HL-60 (cell line): ENCODE data around the gene OSR1.

Experiments
- GABPA ChIP-seq: IDR thresholded peaks from 2 replicates; pipeline ENCODE4 v1.6.1; 2012; ENCODE audit warnings: low read depth
- POLR2AphosphoS5 ChIP-seq: IDR thresholded peaks from 2 replicates; pipeline ENCODE4 v1.6.1; 2012; ENCODE audit warnings: low read depth
- TF ChIP-seq, protein P1 (sequence below): IDR thresholded peaks from one replicate; pipeline ENCODE4 v1.5.1; 2011; ENCODE audit warnings: low read length, control low read depth, inconsistent platforms; ENCODE audit not compliant: insufficient read depth
- TF ChIP-seq, protein P2 (sequence below): IDR thresholded peaks from 2 replicates; pipeline ENCODE4 v1.6.1; 2012; ENCODE audit warnings: low read depth; ENCODE audit not compliant: insufficient replicate concordance

DNA sequence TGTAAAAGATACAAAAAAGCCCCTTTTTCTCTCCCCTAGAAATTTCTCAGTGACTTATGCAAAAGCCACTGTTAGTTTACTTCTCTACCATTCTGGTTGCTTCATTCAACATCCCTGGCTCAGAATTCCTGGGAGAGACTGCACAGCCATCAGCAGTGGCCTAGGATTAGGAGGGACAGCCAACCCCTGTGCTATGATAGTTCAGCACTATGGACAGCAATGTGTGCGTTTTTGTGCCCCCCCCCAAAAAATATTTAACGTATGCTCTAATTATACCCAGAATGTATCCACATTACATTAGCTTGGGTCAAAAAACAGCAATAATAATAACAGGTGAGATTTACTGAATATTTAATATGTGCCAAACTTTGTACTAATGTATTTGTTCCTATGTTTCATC lies 29.0 kb downstream of the OSR1 start:
- TF ChIP-seq, protein P1, sequence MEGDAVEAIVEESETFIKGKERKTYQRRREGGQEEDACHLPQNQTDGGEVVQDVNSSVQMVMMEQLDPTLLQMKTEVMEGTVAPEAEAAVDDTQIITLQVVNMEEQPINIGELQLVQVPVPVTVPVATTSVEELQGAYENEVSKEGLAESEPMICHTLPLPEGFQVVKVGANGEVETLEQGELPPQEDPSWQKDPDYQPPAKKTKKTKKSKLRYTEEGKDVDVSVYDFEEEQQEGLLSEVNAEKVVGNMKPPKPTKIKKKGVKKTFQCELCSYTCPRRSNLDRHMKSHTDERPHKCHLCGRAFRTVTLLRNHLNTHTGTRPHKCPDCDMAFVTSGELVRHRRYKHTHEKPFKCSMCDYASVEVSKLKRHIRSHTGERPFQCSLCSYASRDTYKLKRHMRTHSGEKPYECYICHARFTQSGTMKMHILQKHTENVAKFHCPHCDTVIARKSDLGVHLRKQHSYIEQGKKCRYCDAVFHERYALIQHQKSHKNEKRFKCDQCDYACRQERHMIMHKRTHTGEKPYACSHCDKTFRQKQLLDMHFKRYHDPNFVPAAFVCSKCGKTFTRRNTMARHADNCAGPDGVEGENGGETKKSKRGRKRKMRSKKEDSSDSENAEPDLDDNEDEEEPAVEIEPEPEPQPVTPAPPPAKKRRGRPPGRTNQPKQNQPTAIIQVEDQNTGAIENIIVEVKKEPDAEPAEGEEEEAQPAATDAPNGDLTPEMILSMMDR, result no peak
- no peak for TF ChIP-seq POLR2AphosphoS5
- no peak for TF ChIP-seq GABPA
- TF ChIP-seq, protein P2, sequence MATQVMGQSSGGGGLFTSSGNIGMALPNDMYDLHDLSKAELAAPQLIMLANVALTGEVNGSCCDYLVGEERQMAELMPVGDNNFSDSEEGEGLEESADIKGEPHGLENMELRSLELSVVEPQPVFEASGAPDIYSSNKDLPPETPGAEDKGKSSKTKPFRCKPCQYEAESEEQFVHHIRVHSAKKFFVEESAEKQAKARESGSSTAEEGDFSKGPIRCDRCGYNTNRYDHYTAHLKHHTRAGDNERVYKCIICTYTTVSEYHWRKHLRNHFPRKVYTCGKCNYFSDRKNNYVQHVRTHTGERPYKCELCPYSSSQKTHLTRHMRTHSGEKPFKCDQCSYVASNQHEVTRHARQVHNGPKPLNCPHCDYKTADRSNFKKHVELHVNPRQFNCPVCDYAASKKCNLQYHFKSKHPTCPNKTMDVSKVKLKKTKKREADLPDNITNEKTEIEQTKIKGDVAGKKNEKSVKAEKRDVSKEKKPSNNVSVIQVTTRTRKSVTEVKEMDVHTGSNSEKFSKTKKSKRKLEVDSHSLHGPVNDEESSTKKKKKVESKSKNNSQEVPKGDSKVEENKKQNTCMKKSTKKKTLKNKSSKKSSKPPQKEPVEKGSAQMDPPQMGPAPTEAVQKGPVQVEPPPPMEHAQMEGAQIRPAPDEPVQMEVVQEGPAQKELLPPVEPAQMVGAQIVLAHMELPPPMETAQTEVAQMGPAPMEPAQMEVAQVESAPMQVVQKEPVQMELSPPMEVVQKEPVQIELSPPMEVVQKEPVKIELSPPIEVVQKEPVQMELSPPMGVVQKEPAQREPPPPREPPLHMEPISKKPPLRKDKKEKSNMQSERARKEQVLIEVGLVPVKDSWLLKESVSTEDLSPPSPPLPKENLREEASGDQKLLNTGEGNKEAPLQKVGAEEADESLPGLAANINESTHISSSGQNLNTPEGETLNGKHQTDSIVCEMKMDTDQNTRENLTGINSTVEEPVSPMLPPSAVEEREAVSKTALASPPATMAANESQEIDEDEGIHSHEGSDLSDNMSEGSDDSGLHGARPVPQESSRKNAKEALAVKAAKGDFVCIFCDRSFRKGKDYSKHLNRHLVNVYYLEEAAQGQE, result peak; percentile 91
